ENCODE data around the gene GNG12.

Gene GNG12

DNA sequence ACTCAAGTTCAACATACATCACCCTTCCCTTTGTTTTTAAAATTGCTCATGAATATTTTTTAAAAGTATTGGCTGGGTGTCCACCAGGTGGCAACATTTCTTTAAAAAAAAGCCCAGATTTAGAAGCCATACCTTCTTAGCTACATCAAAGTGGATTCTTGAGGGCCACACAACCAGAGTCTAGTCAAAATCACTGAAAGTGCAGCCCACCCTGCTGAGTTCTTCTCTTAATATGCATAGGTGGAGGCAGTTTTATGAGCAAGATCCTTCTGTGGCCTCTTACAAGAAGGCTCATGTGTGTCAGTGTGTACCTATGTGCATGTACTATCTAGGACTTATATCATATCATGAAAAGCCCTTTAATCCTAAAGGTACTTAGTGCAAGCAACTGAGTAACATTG lies 16.9 kb upstream of the GNG12 start:
- H3K4me3 ChIP-seq (ENCODE audit: low read length, poor library complexity, severe bottlenecking), result no peak overlapping the region
- H3K27me3 ChIP-seq (ENCODE audit: insufficient read depth, low read length, poor library complexity, severe bottlenecking), result peaks cover 8% of the 10 kb centered on the region
- no peaks in the 10 kb centered on the region for H4K20me1 ChIP-seq (ENCODE audit: insufficient read depth, low read length, poor library complexity, severe bottlenecking)
- H2AFZ ChIP-seq (ENCODE audit: low read length), result no peak overlapping the region
- no peaks in the 10 kb centered on the region for H3K9me2 ChIP-seq (replicated peaks; ENCODE audit: low read depth, low read length)
- no peak overlapping the region for H3K9ac ChIP-seq (ENCODE audit: low read depth, low read length, poor library complexity, severe bottlenecking)
- TF ChIP-seq, protein P1, sequence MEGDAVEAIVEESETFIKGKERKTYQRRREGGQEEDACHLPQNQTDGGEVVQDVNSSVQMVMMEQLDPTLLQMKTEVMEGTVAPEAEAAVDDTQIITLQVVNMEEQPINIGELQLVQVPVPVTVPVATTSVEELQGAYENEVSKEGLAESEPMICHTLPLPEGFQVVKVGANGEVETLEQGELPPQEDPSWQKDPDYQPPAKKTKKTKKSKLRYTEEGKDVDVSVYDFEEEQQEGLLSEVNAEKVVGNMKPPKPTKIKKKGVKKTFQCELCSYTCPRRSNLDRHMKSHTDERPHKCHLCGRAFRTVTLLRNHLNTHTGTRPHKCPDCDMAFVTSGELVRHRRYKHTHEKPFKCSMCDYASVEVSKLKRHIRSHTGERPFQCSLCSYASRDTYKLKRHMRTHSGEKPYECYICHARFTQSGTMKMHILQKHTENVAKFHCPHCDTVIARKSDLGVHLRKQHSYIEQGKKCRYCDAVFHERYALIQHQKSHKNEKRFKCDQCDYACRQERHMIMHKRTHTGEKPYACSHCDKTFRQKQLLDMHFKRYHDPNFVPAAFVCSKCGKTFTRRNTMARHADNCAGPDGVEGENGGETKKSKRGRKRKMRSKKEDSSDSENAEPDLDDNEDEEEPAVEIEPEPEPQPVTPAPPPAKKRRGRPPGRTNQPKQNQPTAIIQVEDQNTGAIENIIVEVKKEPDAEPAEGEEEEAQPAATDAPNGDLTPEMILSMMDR (conservative IDR thresholded peaks at IDR 0.05; ENCODE audit: low read length), result peak; percentile 77
- TF ChIP-seq EZH2phosphoT487 (IDR thresholded peaks at IDR 0.05; ENCODE audit: borderline replicate concordance), result no peak
- H3K4me1 ChIP-seq (ENCODE audit: insufficient read depth, low read length, poor library complexity, severe bottlenecking), result no peaks in the 10 kb centered on the region
- H3K36me3 ChIP-seq (ENCODE audit: insufficient read depth, low read length), result no peaks in the 10 kb centered on the region
- no peaks in the 10 kb centered on the region for H3F3A ChIP-seq (ENCODE audit: low read depth)
- H3K9me3 ChIP-seq (ENCODE audit: insufficient read depth, low read depth, low read length), result no peaks in the 10 kb centered on the region
- H3K79me2 ChIP-seq (ENCODE audit: insufficient read depth, low read length), result no peaks in the 10 kb centered on the region
- H3K4me2 ChIP-seq (ENCODE audit: low read depth, low read length, poor library complexity, severe bottlenecking), result no peak overlapping the region

DNA sequence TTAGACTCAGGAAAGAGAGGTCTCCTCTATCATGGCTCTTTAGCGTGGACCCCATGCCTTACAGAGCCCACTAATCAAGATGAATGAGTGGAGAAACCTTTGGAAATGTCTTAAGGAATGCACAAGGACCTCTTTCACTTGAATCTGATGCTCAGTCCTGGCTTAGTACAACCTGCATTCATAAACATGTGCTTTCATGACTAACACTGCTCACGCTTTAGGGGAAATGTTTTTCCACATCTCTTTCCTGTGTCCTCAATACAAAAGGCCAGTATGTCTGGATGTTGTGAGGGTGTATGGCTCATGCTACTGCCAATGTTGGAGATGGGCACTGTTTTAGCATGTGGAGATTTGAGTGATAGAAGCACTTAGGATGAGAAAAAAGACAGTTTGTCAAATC lies 14.2 kb upstream of the GNG12 start:
- no peak overlapping the region for H3K9ac ChIP-seq (ENCODE audit: low read depth, low read length, poor library complexity, severe bottlenecking)
- no peaks in the 10 kb centered on the region for H3K79me2 ChIP-seq (ENCODE audit: insufficient read depth, low read length)
- H3K9me2 ChIP-seq (replicated peaks; ENCODE audit: low read depth, low read length), result no peaks in the 10 kb centered on the region
- H3K27me3 ChIP-seq (ENCODE audit: insufficient read depth, low read length, poor library complexity, severe bottlenecking), result peaks cover 29% of the 10 kb centered on the region
- no peaks in the 10 kb centered on the region for H3K36me3 ChIP-seq (ENCODE audit: insufficient read depth, low read length)
- TF ChIP-seq EZH2phosphoT487 (IDR thresholded peaks at IDR 0.05; ENCODE audit: borderline replicate concordance), result no peak
- TF ChIP-seq, protein P1 (conservative IDR thresholded peaks at IDR 0.05; ENCODE audit: low read length), result no peak
- no peaks in the 10 kb centered on the region for H3K4me1 ChIP-seq (ENCODE audit: insufficient read depth, low read length, poor library complexity, severe bottlenecking)
- H3K4me3 ChIP-seq (ENCODE audit: low read length, poor library complexity, severe bottlenecking), result no peak overlapping the region
- H3K4me2 ChIP-seq (ENCODE audit: low read depth, low read length, poor library complexity, severe bottlenecking), result no peak overlapping the region
- no peaks in the 10 kb centered on the region for H3F3A ChIP-seq (ENCODE audit: low read depth)
- no peak overlapping the region for H2AFZ ChIP-seq (ENCODE audit: low read length)
- H3K9me3 ChIP-seq (ENCODE audit: insufficient read depth, low read depth, low read length), result no peaks in the 10 kb centered on the region
- no peaks in the 10 kb centered on the region for H4K20me1 ChIP-seq (ENCODE audit: insufficient read depth, low read length, poor library complexity, severe bottlenecking)

DNA sequence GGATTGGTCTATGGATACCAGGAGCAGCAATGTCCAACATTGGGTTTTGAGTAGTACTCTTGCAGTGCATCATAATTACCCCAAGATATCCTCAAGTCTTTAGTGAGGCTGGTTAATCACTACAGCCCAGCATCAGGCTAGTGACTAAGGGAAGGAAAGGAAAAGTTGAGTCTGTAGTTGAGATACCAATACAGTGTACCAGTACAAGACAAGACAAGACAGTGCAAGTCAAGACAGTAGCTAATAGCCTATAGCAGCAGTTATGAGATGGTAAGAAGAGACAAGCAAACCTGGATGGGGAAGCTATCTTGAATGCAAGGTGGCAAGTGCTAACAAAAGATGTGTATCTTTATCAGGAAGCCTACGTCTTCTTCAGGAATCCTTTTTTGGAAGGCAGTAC lies 13.3 kb upstream of the GNG12 start:
- Histone ChIP-seq H3K36me3 (ENCODE audit: insufficient read depth, low read length) (no peaks in the 10 kb centered on the region), H3K9ac (ENCODE audit: low read depth, low read length, poor library complexity, severe bottlenecking) (no peak overlapping the region), H3K9me3 (ENCODE audit: insufficient read depth, low read depth, low read length) (no peaks in the 10 kb centered on the region), H3K27me3 (ENCODE audit: insufficient read depth, low read length, poor library complexity, severe bottlenecking) (peaks cover 38% of the 10 kb centered on the region), H4K20me1 (ENCODE audit: insufficient read depth, low read length, poor library complexity, severe bottlenecking) (no peaks in the 10 kb centered on the region), H3K4me3 (ENCODE audit: low read length, poor library complexity, severe bottlenecking) (no peak overlapping the region), H3K4me1 (ENCODE audit: insufficient read depth, low read length, poor library complexity, severe bottlenecking) (no peaks in the 10 kb centered on the region), H3K4me2 (ENCODE audit: low read depth, low read length, poor library complexity, severe bottlenecking) (no peak overlapping the region), H3K9me2 (replicated peaks; ENCODE audit: low read depth, low read length) (no peaks in the 10 kb centered on the region), H2AFZ (ENCODE audit: low read length) (no peak overlapping the region), H3K79me2 (ENCODE audit: insufficient read depth, low read length) (no peaks in the 10 kb centered on the region), H3F3A (ENCODE audit: low read depth) (no peaks in the 10 kb centered on the region)
- TF ChIP-seq EZH2phosphoT487 (IDR thresholded peaks at IDR 0.05; ENCODE audit: borderline replicate concordance), result no peak
- TF ChIP-seq, protein P1 (conservative IDR thresholded peaks at IDR 0.05; ENCODE audit: low read length), result no peak
